Nephron (organoid): ENCODE results near the gene KIFC3.
A peak's percentile ranks its signal among the peaks of the same experiment; 100 is the strongest.

Source experiments
- H3K27ac Mint-ChIP-seq, 3 experiments: 2 replicates each; pipeline ENCODE4 v1.8.0; 2020; ENCODE audit warnings: mixed read lengths in 3 of 3, mild to moderate bottlenecking in 2 of 3, moderate library complexity in 1 of 3
- H3K27me3 Mint-ChIP-seq: 2 replicates; pipeline ENCODE4 v1.8.0; 2021; ENCODE audit warnings: low read depth, mild to moderate bottlenecking, moderate library complexity, mixed read lengths
- H3K36me3 Mint-ChIP-seq: 2 replicates; pipeline ENCODE4 v1.8.0; 2020; ENCODE audit warnings: low read depth, mixed read lengths
- H3K4me1 Mint-ChIP-seq: 2 replicates; pipeline ENCODE4 v1.8.0; 2020; ENCODE audit warnings: mixed read lengths
- H3K4me3 Mint-ChIP-seq, 3 experiments: 2 replicates each; pipeline ENCODE4 v1.8.0; 2020; ENCODE audit warnings: mild to moderate bottlenecking in 3 of 3, mixed read lengths in 3 of 3, moderate library complexity in 2 of 3
- H3K9me3 Mint-ChIP-seq: 2 replicates; pipeline ENCODE4 v1.8.0; 2020; ENCODE audit warnings: mixed read lengths
- TF ChIP-seq, protein P1 (sequence below), 3 experiments: fragments of 200-600 bp; sonication (generic); IDR thresholded peaks; one replicate each; pipeline ENCODE4 v1.5.0; 2021; ENCODE audit warnings: antibody characterized with exemption in 3 of 3; ENCODE audit not compliant: unreplicated experiment in 3 of 3

Gene KIFC3

DNA sequence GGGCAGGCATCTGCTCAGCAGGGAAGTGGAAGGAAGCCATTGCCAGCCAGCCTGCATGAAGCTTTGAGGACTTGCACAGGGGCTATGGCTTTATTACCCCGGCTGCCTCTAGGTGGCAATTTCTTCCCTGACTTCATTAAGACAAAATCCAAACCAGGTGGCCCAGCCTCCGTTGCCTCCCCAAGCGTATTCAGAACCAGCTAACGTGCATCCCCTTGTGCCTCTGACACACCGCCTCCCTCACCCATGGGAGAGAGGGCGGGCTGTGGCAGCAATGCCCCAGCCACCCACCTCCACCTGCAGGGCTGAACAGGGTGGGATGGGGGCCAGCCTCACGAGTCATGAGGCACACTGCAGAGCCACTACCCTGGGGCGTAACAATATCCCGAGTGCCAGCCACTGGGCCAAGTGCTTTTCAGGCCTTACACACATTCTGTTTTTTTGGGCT, 6.8 kb downstream of the KIFC3 start:
- H3K4me1 Mint-ChIP-seq: peaks cover 42% of the 10 kb centered on the region
- TF ChIP-seq, protein P1, sequence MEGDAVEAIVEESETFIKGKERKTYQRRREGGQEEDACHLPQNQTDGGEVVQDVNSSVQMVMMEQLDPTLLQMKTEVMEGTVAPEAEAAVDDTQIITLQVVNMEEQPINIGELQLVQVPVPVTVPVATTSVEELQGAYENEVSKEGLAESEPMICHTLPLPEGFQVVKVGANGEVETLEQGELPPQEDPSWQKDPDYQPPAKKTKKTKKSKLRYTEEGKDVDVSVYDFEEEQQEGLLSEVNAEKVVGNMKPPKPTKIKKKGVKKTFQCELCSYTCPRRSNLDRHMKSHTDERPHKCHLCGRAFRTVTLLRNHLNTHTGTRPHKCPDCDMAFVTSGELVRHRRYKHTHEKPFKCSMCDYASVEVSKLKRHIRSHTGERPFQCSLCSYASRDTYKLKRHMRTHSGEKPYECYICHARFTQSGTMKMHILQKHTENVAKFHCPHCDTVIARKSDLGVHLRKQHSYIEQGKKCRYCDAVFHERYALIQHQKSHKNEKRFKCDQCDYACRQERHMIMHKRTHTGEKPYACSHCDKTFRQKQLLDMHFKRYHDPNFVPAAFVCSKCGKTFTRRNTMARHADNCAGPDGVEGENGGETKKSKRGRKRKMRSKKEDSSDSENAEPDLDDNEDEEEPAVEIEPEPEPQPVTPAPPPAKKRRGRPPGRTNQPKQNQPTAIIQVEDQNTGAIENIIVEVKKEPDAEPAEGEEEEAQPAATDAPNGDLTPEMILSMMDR (IDR thresholded peaks at IDR 0.05; ENCODE audit: unreplicated experiment in 3 of 3): peak; percentile 37 to 54 (median 41)
- no peaks in the 10 kb centered on the region for H3K36me3 Mint-ChIP-seq
- H3K27me3 Mint-ChIP-seq: peaks cover 12% of the 10 kb centered on the region
- H3K4me3 Mint-ChIP-seq: peak overlapping the region in 1 of 3 experiments; percentile 37
- no peaks in the 10 kb centered on the region for H3K9me3 Mint-ChIP-seq
- peak overlapping the region in 2 of 3 experiments; percentile 63 to 68 for H3K27ac Mint-ChIP-seq

DNA sequence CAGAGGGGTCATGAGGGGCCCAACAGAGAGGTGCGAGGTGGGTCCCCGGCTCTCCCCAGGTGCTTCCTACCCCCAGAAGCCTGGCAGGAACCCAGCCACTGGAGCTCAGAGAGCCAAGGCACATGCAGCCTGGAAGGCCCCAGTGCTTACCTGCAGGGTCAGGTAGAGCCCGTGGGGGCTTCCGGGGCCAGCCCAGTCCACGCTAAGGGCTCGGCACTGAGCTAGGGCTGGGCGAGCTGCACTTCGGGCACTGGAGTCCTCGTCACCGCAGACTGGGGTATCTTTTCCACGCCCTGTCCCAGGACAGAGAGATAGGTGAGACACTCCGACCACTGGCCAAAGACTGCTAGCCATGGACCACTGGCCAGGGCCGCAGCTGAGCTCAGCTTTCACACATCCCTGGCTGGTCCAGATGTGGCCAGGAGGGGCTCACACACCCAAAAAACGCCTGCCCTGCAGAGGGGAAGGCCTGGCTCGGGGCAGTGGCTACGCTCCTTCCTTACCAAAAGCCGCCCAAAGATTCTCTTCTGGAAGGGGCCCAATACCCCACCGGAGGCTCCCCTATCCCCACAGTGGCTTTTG, 7.4 kb downstream of the KIFC3 start:
- Mint-ChIP-seq H3K4me3 (no peak overlapping the region), H3K9me3 (no peaks in the 10 kb centered on the region), H3K36me3 (no peaks in the 10 kb centered on the region), H3K27me3 (peaks cover 8% of the 10 kb centered on the region), H3K27ac (peak overlapping the region in 2 of 3 experiments; percentile 63 to 68), H3K4me1 (peaks cover 37% of the 10 kb centered on the region)
- TF ChIP-seq, protein P1 (IDR thresholded peaks at IDR 0.05; ENCODE audit: unreplicated experiment in 3 of 3): no peak

DNA sequence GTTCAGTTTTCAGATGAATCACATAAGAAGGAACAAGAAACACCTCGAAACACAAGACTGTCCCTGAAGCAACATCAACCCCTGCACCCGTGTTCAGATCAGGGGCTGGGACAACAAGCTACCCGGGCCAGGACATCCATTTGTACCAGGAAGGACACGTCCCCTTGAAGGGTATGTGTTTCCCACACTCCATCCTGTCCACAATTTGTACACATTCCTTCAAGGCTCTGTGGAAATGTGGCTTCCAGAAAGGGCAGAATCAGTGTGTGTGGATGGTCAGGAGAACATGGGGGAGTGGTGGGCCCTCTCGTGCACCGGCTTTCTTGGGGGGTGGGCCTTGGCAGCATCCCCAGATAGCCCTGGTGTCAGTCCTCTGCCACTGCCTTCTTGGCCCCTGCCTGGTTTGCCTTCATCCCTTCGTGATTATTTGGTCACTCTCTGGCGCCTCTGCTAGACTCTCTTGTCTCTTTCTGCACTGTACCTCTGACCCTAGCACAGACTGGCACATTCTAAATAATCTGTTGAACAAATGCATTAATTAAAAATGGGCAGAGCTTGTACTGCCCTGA, 10.3 kb downstream of the KIFC3 start:
- Mint-ChIP-seq H3K4me3 (peak overlapping the region in 1 of 3 experiments; percentile 31), H3K27ac (no peak overlapping the region), H3K4me1 (peaks cover 36% of the 10 kb centered on the region), H3K27me3 (peaks cover 4% of the 10 kb centered on the region), H3K9me3 (no peaks in the 10 kb centered on the region), H3K36me3 (peaks cover 4% of the 10 kb centered on the region)
- TF ChIP-seq, protein P1 (IDR thresholded peaks at IDR 0.05; ENCODE audit: unreplicated experiment in 3 of 3): no peak

DNA sequence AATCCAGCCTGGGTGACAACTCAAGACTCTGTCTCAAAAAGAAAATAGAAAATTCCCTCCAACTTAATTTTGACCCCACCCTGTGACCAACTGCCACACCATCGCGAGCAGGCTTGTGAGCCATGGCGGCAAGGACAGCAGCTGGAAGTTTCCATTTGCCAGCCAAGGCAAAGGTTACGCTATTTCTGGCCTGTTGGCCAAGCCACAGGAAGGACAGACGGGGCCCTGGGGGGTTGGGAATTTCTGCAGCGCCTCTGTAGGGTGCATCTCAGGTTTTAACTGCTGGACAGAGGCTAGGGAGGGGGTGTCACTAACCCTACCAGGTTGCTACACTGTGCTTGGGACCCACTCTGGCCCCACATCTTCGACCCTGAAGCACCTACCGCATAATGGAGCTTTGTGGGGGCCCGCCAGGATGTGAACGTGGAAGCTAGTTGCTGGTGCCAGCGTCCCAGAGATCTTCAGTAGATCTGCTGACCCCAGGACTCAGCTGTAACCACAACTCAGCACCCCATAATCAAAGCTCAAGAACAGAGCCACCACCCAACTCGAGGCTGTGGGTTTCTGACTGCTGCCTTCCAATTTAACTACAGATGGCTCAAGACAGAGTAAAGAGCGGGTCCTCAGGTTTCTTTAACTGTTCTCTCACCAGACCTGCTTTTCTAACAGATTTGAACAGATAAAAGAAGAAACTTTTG, 10.9 kb downstream of the KIFC3 start:
- Mint-ChIP-seq H3K4me3 (no peak overlapping the region), H3K4me1 (peaks cover 34% of the 10 kb centered on the region), H3K9me3 (no peaks in the 10 kb centered on the region), H3K27me3 (no peaks in the 10 kb centered on the region), H3K36me3 (peaks cover 4% of the 10 kb centered on the region), H3K27ac (no peak overlapping the region)
- TF ChIP-seq, protein P1 (IDR thresholded peaks at IDR 0.05; ENCODE audit: unreplicated experiment in 3 of 3): no peak

DNA sequence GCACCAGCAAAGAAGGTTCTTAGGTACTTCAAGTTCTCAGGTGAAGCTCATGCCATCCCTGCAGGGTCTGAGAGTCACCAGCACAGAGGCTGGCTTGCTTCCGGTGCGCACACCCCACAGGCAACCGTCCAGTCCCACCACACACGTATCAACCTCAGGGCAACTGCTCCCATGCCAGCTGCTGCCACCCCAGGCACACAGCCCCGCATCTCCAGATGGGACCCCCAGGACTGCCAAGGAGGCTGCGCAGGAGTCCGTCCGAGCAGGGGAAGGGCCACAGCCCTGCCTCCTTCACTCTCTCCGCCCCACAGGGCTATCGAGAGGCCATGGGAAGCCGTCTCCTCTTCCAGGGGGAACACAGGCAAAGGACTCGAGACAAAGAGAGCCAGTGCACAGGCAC, 13.3 kb downstream of the KIFC3 start:
- Mint-ChIP-seq H3K4me3 (no peak overlapping the region), H3K9me3 (no peaks in the 10 kb centered on the region), H3K36me3 (peaks cover 11% of the 10 kb centered on the region), H3K27me3 (no peaks in the 10 kb centered on the region), H3K27ac (peak overlapping the region in 1 of 3 experiments; percentile 32), H3K4me1 (peaks cover 34% of the 10 kb centered on the region)
- TF ChIP-seq, protein P1 (IDR thresholded peaks at IDR 0.05; ENCODE audit: unreplicated experiment in 3 of 3): no peak
